Neural progenitor cell (in vitro differentiated cells): ENCODE measurements around the gene NAA11.

Experiments used
- CTCF ChIP-seq: fragments of 200-600 bp; sonication (generic); IDR thresholded peaks from 2 replicates; pipeline ENCODE4 v1.5.1; 2017; ENCODE audit warnings: antibody characterized with exemption, mild to moderate bottlenecking
- EZH2 ChIP-seq: fragments of 200-600 bp; sonication (generic); IDR thresholded peaks from 2 replicates; pipeline ENCODE4 v1.6.1; 2017; ENCODE audit warnings: antibody characterized with exemption, mild to moderate bottlenecking, moderate library complexity
- EZH2phosphoT487 ChIP-seq: fragments of 200-600 bp; sonication (generic); IDR thresholded peaks from 2 replicates; pipeline ENCODE4 v1.6.1; 2017; ENCODE audit warnings: antibody characterized with exemption

- TF ChIP-seq EZH2phosphoT487 (no peak), CTCF (no peak), EZH2 (no peak)
Measured at GRCh38 chr4:79317711-79318110, 8.2 kb downstream of the NAA11 start.
